Measurements from ENCODE around the gene BCR.

Gene BCR

GRCh38 chr22:23210428-23211170, 30.3 kb downstream of the BCR start:
- no peaks in the 10 kb centered on the region for H3K27me3 ChIP-seq (ENCODE audit: insufficient read depth, poor library complexity, severe bottlenecking)
- no peak for TF ChIP-seq POLR2AphosphoS5 (IDR thresholded peaks at IDR 0.05; ENCODE audit: low read depth)
- TF ChIP-seq, protein P1, sequence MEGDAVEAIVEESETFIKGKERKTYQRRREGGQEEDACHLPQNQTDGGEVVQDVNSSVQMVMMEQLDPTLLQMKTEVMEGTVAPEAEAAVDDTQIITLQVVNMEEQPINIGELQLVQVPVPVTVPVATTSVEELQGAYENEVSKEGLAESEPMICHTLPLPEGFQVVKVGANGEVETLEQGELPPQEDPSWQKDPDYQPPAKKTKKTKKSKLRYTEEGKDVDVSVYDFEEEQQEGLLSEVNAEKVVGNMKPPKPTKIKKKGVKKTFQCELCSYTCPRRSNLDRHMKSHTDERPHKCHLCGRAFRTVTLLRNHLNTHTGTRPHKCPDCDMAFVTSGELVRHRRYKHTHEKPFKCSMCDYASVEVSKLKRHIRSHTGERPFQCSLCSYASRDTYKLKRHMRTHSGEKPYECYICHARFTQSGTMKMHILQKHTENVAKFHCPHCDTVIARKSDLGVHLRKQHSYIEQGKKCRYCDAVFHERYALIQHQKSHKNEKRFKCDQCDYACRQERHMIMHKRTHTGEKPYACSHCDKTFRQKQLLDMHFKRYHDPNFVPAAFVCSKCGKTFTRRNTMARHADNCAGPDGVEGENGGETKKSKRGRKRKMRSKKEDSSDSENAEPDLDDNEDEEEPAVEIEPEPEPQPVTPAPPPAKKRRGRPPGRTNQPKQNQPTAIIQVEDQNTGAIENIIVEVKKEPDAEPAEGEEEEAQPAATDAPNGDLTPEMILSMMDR (IDR thresholded peaks at IDR 0.05; ENCODE audit: insufficient read depth, low read length) = no peak
- no peak for TF ChIP-seq GABPA (IDR thresholded peaks at IDR 0.05; ENCODE audit: low read depth)
- TF ChIP-seq SPI1 (IDR thresholded peaks at IDR 0.05; ENCODE audit: borderline replicate concordance, low read depth) = no peak
- TF ChIP-seq REST (IDR thresholded peaks at IDR 0.05; ENCODE audit: insufficient replicate concordance, low read depth) = no peak
- DNase-seq (ENCODE audit: low read depth in 1 of 2, low spot score in 1 of 2) = no peak
- no peak overlapping the region for H3K4me3 ChIP-seq (replicated peaks; ENCODE audit: insufficient read depth, low read length)
- no peak overlapping the region for H3K27ac ChIP-seq (replicated peaks)

DNA sequence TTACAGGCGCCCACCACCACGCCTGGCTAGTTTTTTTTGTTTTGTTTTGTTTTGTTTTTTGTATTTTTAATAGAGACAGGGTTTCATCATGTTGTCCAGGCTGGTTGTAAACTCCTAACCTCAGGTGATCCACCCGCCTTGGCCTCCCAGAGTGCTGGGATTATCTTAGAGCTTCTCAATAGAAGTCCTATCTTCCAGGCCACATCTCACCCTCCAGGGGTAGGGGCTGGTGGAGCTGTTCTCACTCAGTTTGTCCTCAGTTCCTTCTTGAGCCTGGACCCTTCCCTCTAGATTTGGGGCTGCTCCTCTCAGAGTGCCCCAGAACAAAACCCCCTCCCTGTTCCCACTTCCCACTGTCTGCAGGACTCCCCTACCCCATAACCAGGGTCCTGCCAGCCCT, 31.3 kb downstream of the BCR start:
- Histone ChIP-seq H3K27ac (replicated peaks) (no peak overlapping the region), H3K27me3 (ENCODE audit: insufficient read depth, poor library complexity, severe bottlenecking) (no peaks in the 10 kb centered on the region), H3K4me3 (replicated peaks; ENCODE audit: insufficient read depth, low read length) (no peak overlapping the region)
- no peak for TF ChIP-seq REST (IDR thresholded peaks at IDR 0.05; ENCODE audit: insufficient replicate concordance, low read depth)
- no peak for TF ChIP-seq POLR2AphosphoS5 (IDR thresholded peaks at IDR 0.05; ENCODE audit: low read depth)
- no peak for TF ChIP-seq GABPA (IDR thresholded peaks at IDR 0.05; ENCODE audit: low read depth)
- TF ChIP-seq, protein P1 (IDR thresholded peaks at IDR 0.05; ENCODE audit: insufficient read depth, low read length) = no peak
- no peak for TF ChIP-seq SPI1 (IDR thresholded peaks at IDR 0.05; ENCODE audit: borderline replicate concordance, low read depth)
- DNase-seq (ENCODE audit: low read depth in 1 of 2, low spot score in 1 of 2) = no peak

- Histone ChIP-seq H3K27ac (replicated peaks) (peak overlapping the region; percentile 25), H3K27me3 (ENCODE audit: insufficient read depth, poor library complexity, severe bottlenecking) (no peaks in the 10 kb centered on the region)
- no peak for TF ChIP-seq POLR2AphosphoS5 (IDR thresholded peaks at IDR 0.05; ENCODE audit: low read depth)
- no peak for TF ChIP-seq REST (IDR thresholded peaks at IDR 0.05; ENCODE audit: insufficient replicate concordance, low read depth)
- TF ChIP-seq SPI1 (IDR thresholded peaks at IDR 0.05; ENCODE audit: borderline replicate concordance, low read depth) = no peak
- no peak for TF ChIP-seq GABPA (IDR thresholded peaks at IDR 0.05; ENCODE audit: low read depth)
- TF ChIP-seq, protein P1 (IDR thresholded peaks at IDR 0.05; ENCODE audit: insufficient read depth, low read length) = no peak
These were observed 32.0 kb downstream of the BCR start for GRCh38 chr22:23212061-23213021.

More at GRCh38 chr22:23212061-23213021, 32.0 kb downstream of the BCR start:
- DNase-seq (ENCODE audit: low read depth in 1 of 2, low spot score in 1 of 2) = no peak
- no peak overlapping the region for H3K4me3 ChIP-seq (replicated peaks; ENCODE audit: insufficient read depth, low read length)
